ENCODE results near the gene TRPM2. TPM values are rescaled to one million over a fixed set of nuclear protein-coding genes. Genes with fewer than 3 reads are reported as not detected.

The TRPM2 gene
- total and polyA plus RNA-seq, 10 of the 15 experiments (the other 5 are each of a cell fraction or from before 2014, with no cell fraction given): 0.03 to 9.1 (median 2.6) TPM

DNA sequence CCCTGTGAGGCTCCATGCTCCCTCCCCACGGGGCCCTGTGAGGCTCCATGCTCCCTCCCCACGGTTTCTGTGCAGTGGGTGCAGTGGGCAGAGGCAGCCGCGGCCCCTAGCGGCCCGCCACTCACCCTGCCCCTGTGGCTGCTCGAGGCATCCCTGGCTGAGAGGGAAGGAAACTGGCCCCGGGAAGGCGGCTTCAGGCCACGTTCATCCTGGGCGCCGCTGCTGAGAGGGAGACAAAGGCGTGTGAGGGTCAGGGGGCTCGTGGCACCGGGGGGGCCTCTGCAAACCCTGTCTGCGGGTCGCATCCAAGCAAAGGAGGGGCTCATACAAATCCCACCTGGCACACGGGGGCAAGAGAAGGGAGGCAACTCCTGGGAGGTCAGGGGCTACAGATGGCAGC, 22.7 kb upstream of the TRPM2 start:
- H3K4me2 ChIP-seq (ENCODE audit: control insufficient read depth, insufficient read depth): no peak overlapping the region
- ChIA-PET CTCF (no interaction called here), RAD21 (ENCODE audit: unreplicated experiment) (no interaction called here), SMC1A (ENCODE audit: uncharacterized antibody, unreplicated experiment) (no interaction called here), POLR2A (interaction anchor here (0.5 kb wide), 1 partner anchor 173 kb away, joined by 3 read pairs; no protein-coding TSS in a partner anchor)
- H3K9ac ChIP-seq (ENCODE audit: control insufficient read depth, insufficient read depth, low read length): no peak overlapping the region
- no TSS peak for BruUV-seq (replicated peaks)
- H3K36me3 ChIP-seq (ENCODE audit: control insufficient read depth in 2 of 2, insufficient read depth in 2 of 2, low read length in 1 of 2): peaks cover 0 to 5% of the 10 kb centered on the region in 2 experiments; a peak in 3 of 4 replicates
- 90% methylated on average over 17 of the region's 18 CpGs for WGBS (ENCODE audit: insufficient coverage, insufficient replicate concordance, low lambda C conversion rate, missing lambda C conversion rate)
- intact Hi-C loops (cut with micrococcal nuclease; ENCODE audit: unreplicated experiment) (no loop called here), in situ Hi-C loops (cut with MboI) (no loop called here)
- no peak overlapping the region for H3K4me3 ChIP-seq
- H2AFZ ChIP-seq (ENCODE audit: control insufficient read depth, low read depth, low read length): no peak overlapping the region
- no peaks in the 10 kb centered on the region for H3K27me3 ChIP-seq (replicated peaks in 1 of 2; ENCODE audit: control insufficient read depth in 2 of 2, insufficient read depth in 2 of 2, low read length in 1 of 2)
- TF ChIP-seq RUNX3 (IDR thresholded peaks at IDR 0.05; ENCODE audit: low read length) (no peak), SMC3 (IDR thresholded peaks at IDR 0.05; ENCODE audit: borderline replicate concordance, low read length) (no peak), NR2F1 (conservative IDR thresholded peaks at IDR 0.05) (no peak), FOS (IDR thresholded peaks at IDR 0.05; ENCODE audit: borderline replicate concordance, extremely low read depth, insufficient read length) (no peak), BHLHE40 (IDR thresholded peaks at IDR 0.05; ENCODE audit: borderline replicate concordance in 1 of 2, low read depth in 2 of 2, low read length in 1 of 2) (no peak), SMAD5 (IDR thresholded peaks at IDR 0.05; ENCODE audit: low read depth) (no peak), RFX5 (IDR thresholded peaks at IDR 0.05; ENCODE audit: low read depth, low read length) (no peak), NFYA (IDR thresholded peaks at IDR 0.05; ENCODE audit: borderline replicate concordance, low read depth, low read length) (no peak)
- TF ChIP-seq, protein P1, sequence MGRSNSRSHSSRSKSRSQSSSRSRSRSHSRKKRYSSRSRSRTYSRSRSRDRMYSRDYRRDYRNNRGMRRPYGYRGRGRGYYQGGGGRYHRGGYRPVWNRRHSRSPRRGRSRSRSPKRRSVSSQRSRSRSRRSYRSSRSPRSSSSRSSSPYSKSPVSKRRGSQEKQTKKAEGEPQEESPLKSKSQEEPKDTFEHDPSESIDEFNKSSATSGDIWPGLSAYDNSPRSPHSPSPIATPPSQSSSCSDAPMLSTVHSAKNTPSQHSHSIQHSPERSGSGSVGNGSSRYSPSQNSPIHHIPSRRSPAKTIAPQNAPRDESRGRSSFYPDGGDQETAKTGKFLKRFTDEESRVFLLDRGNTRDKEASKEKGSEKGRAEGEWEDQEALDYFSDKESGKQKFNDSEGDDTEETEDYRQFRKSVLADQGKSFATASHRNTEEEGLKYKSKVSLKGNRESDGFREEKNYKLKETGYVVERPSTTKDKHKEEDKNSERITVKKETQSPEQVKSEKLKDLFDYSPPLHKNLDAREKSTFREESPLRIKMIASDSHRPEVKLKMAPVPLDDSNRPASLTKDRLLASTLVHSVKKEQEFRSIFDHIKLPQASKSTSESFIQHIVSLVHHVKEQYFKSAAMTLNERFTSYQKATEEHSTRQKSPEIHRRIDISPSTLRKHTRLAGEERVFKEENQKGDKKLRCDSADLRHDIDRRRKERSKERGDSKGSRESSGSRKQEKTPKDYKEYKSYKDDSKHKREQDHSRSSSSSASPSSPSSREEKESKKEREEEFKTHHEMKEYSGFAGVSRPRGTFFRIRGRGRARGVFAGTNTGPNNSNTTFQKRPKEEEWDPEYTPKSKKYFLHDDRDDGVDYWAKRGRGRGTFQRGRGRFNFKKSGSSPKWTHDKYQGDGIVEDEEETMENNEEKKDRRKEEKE (IDR thresholded peaks at IDR 0.05): no peak
- TF ChIP-seq, protein P2, sequence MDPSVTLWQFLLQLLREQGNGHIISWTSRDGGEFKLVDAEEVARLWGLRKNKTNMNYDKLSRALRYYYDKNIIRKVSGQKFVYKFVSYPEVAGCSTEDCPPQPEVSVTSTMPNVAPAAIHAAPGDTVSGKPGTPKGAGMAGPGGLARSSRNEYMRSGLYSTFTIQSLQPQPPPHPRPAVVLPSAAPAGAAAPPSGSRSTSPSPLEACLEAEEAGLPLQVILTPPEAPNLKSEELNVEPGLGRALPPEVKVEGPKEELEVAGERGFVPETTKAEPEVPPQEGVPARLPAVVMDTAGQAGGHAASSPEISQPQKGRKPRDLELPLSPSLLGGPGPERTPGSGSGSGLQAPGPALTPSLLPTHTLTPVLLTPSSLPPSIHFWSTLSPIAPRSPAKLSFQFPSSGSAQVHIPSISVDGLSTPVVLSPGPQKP (IDR thresholded peaks at IDR 0.05; ENCODE audit: low read depth, low read length): no peak
- H3K4me1 ChIP-seq (ENCODE audit: control insufficient read depth, insufficient read depth, low read length): no peaks in the 10 kb centered on the region
- no peak overlapping the region for H3K27ac ChIP-seq (ENCODE audit: control insufficient read depth, insufficient read depth)
- no peak for DNase-seq (ENCODE audit: low read depth, low spot score)
- no peak for FAIRE-seq
- H3K79me2 ChIP-seq (ENCODE audit: control insufficient read depth, insufficient read depth, low read length): no peaks in the 10 kb centered on the region
- no peaks in the 10 kb centered on the region for H3K9me3 ChIP-seq (replicated peaks; ENCODE audit: control insufficient read depth, insufficient read depth, low read length)
- ATAC-seq: no peak; the same call in 2 of the 3 replicates
- no peaks in the 10 kb centered on the region for H4K20me1 ChIP-seq (ENCODE audit: control insufficient read depth, insufficient read depth)
